OCI-LY1 (cell line): ENCODE data around the gene SEPTIN8.

Experiments
- CTCF ChIP-seq: fragments of 200-600 bp; sonication (generic), shearing (Covaris generic); IDR thresholded peaks from 2 replicates; pipeline ENCODE4 v1.5.1; 2017; ENCODE audit warnings: mild to moderate bottlenecking, antibody characterized with exemption, low read length, moderate library complexity, mixed read lengths
- EZH2 ChIP-seq: fragments of 200-600 bp; sonication (generic), shearing (Covaris generic); IDR thresholded peaks from 2 replicates; pipeline ENCODE4 v1.8.0; 2017; ENCODE audit warnings: borderline replicate concordance, mixed run types, mild to moderate bottlenecking, antibody characterized with exemption, low read length, moderate library complexity, mixed read lengths

- TF ChIP-seq CTCF = no peak
- no peak for TF ChIP-seq EZH2
Observed at GRCh38 chr5:132770476-132771159, 6.4 kb downstream of the SEPTIN8 start.
